Trophoblast cell (in vitro differentiated cells and primary cell): ENCODE measurements around the gene MED20.

Experiments used
- DNase-seq, 2 donors: peaks; one replicate each; pipeline ENCODE4 v3.0.0-alpha.2; 2016
- H2AFZ ChIP-seq: 2 replicates; pipeline ENCODE4 v1.6.1; 2013; ENCODE audit warnings: low read length, moderate library complexity, mild to moderate bottlenecking; ENCODE audit not compliant: insufficient read depth, poor library complexity
- H2AK5ac ChIP-seq: 2 replicates; pipeline ENCODE4 v1.6.1; 2013; ENCODE audit warnings: mild to moderate bottlenecking, low read length
- H2BK120ac ChIP-seq: 2 replicates; pipeline ENCODE4 v1.6.1; 2013; ENCODE audit warnings: low read length, mild to moderate bottlenecking, moderate library complexity; ENCODE audit not compliant: insufficient read depth, poor library complexity
- H2BK12ac ChIP-seq: 2 replicates; pipeline ENCODE4 v1.6.1; 2013; ENCODE audit warnings: mild to moderate bottlenecking, low read length, moderate library complexity
- H2BK5ac ChIP-seq: 2 replicates; pipeline ENCODE4 v1.6.1; 2013; ENCODE audit warnings: low read length, low read depth, moderate library complexity, mild to moderate bottlenecking; ENCODE audit not compliant: poor library complexity
- H3K14ac ChIP-seq: 2 replicates; pipeline ENCODE4 v1.6.1; 2013; ENCODE audit warnings: mild to moderate bottlenecking, low read length
- H3K18ac ChIP-seq: 2 replicates; pipeline ENCODE4 v1.6.1; 2013; ENCODE audit warnings: mild to moderate bottlenecking, low read length
- H3K23ac ChIP-seq: 2 replicates; pipeline ENCODE4 v1.6.1; 2013; ENCODE audit warnings: low read length
- H3K27ac ChIP-seq: 2 replicates; pipeline ENCODE4 v1.5.1; 2013; ENCODE audit warnings: low read depth, mild to moderate bottlenecking, inconsistent platforms, low read length, moderate library complexity
- H3K27me3 ChIP-seq: 2 replicates; pipeline ENCODE4 v1.6.1; 2013; ENCODE audit warnings: inconsistent platforms, mild to moderate bottlenecking, low read length, moderate library complexity; ENCODE audit not compliant: insufficient read depth
- H3K36me3 ChIP-seq, 2 experiments: 1 replicate in 1 of 2; 2 replicates in 1 of 2; pipeline ENCODE4 v1.6.1; 2013; ENCODE audit warnings: low read length in 2 of 2, mild to moderate bottlenecking in 2 of 2, moderate library complexity in 1 of 2; ENCODE audit not compliant: insufficient read depth in 2 of 2, control insufficient read depth in 1 of 2
- H3K4ac ChIP-seq: 2 replicates; pipeline ENCODE4 v1.6.1; 2013; ENCODE audit warnings: low read depth, mild to moderate bottlenecking, low read length, moderate library complexity
- H3K4me1 ChIP-seq, 2 experiments: 1 replicate in 1 of 2; 2 replicates in 1 of 2; pipeline ENCODE4 v1.6.1; 2013; ENCODE audit warnings: low read length in 2 of 2, mild to moderate bottlenecking in 2 of 2, moderate library complexity in 1 of 2; ENCODE audit not compliant: insufficient read depth in 2 of 2, control insufficient read depth in 1 of 2
- H3K4me2 ChIP-seq: 2 replicates; pipeline ENCODE4 v1.6.1; 2013; ENCODE audit warnings: inconsistent platforms, mild to moderate bottlenecking, low read length, moderate library complexity
- H3K4me3 ChIP-seq: 2 replicates; pipeline ENCODE4 v1.5.1; 2013; ENCODE audit warnings: mild to moderate bottlenecking, low read depth, low read length, inconsistent platforms
- H3K79me1 ChIP-seq: one replicate; pipeline ENCODE4 v1.6.1; 2013; ENCODE audit warnings: low read length
- H3K79me2 ChIP-seq: 2 replicates; pipeline ENCODE4 v1.6.1; 2013; ENCODE audit warnings: low read length, mild to moderate bottlenecking; ENCODE audit not compliant: control insufficient read depth, insufficient read depth, poor library complexity
- H3K9ac ChIP-seq: 2 replicates; pipeline ENCODE4 v1.6.1; 2013; ENCODE audit warnings: mild to moderate bottlenecking, low read length
- H3K9me3 ChIP-seq: 2 replicates; pipeline ENCODE4 v1.6.1; 2013; ENCODE audit warnings: low read depth, mild to moderate bottlenecking, control low read depth, inconsistent platforms, low read length; ENCODE audit not compliant: insufficient read depth
- H4K12ac ChIP-seq: 2 replicates; pipeline ENCODE4 v1.6.1; 2013; ENCODE audit warnings: low read depth, mild to moderate bottlenecking, low read length, moderate library complexity
- H4K8ac ChIP-seq: 2 replicates; pipeline ENCODE4 v1.6.1; 2013; ENCODE audit warnings: low read depth, mild to moderate bottlenecking, low read length, moderate library complexity
- H4K91ac ChIP-seq: one replicate; pipeline ENCODE4 v1.6.1; 2013; ENCODE audit warnings: low read depth, mild to moderate bottlenecking, low read length, moderate library complexity
- WGBS: extraction: QIAGEN DNeasy Blood & Tissue Kit; methylation state at CpG from one replicate; pipeline ENCODE4 v1.1.7; 2013; ENCODE audit warnings: missing lambda C conversion rate; ENCODE audit not compliant: insufficient read length, insufficient coverage; ENCODE audit errors: extremely low coverage; 5-methylcytosine and 5-hydroxymethylcytosine counted together

MED20 gene

DNA sequence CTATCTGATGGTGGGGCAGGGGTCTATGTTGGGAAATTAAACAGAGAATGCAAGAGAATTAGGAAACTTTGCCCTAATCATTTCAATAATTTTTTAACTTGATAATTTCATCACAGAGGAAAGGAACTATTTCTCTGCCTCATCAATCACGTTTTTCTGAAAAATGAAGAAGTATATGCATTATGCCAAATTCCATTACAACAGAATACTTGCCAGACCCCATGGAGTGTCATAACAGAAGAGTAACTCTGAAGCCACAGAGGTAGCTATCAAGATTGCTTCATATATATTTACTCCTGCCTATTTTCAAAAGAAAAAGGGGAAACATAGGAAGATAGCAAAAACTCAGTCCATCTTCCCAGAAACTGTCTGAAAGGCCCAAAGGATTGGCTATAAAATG, 20.1 kb downstream of the MED20 start:
- H3K9ac ChIP-seq = no peak overlapping the region
- peaks cover 3 to 18% of the 10 kb centered on the region in 2 experiments for H3K36me3 ChIP-seq
- no peak overlapping the region for H3K4me3 ChIP-seq
- no peaks in the 10 kb centered on the region for H3K4me1 ChIP-seq
- H2BK5ac ChIP-seq = no peak overlapping the region
- no peak overlapping the region for H3K27ac ChIP-seq
- no peaks in the 10 kb centered on the region for H3K9me3 ChIP-seq
- no peak overlapping the region for H3K4me2 ChIP-seq
- no peak overlapping the region for H3K14ac ChIP-seq
- no peak overlapping the region for H2AFZ ChIP-seq
- no peak overlapping the region for H2AK5ac ChIP-seq
- H4K8ac ChIP-seq = no peak overlapping the region
- no CpG with 5 or more reads among the region's 1 CpG for WGBS
- H3K18ac ChIP-seq = no peak overlapping the region
- H2BK12ac ChIP-seq = no peak overlapping the region
- no peaks in the 10 kb centered on the region for H3K79me2 ChIP-seq
- H4K12ac ChIP-seq = no peak overlapping the region
- H3K4ac ChIP-seq = no peak overlapping the region
- H3K27me3 ChIP-seq = no peaks in the 10 kb centered on the region
- H2BK120ac ChIP-seq = no peak overlapping the region
- DNase-seq = no peak
- no peak overlapping the region for H4K91ac ChIP-seq
- H3K23ac ChIP-seq = no peak overlapping the region
- no peaks in the 10 kb centered on the region for H3K79me1 ChIP-seq

DNA sequence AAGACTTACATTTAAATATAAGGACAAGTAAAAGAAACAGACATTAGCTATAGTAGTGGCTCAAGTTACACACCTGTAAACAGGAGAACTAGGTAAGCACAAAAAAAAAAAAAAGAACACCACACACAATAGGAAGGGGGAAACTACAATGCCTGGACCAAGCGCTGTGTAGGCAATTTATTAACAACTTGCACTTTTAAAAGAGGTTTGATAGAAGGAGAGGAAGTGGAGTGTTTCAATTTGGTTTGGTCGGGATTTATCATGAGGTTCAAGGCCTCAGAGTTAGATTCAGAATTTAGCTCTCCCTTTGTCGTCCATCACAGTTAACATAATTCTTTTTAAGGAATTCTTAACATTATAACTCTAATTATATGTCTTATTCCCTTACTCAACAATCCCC, 24.7 kb downstream of the MED20 start:
- WGBS = no CpG with 5 or more reads among the region's 3 CpGs
- Histone ChIP-seq H3K36me3 (peaks cover 2% of the 10 kb centered on the region in 2 experiments), H4K8ac (no peak overlapping the region), H3K9me3 (no peaks in the 10 kb centered on the region), H2AK5ac (no peak overlapping the region), H3K4me3 (no peak overlapping the region), H3K9ac (no peak overlapping the region), H3K79me1 (peaks cover 5% of the 10 kb centered on the region), H2BK12ac (no peak overlapping the region), H3K27me3 (no peaks in the 10 kb centered on the region), H2BK5ac (no peak overlapping the region), H4K91ac (no peak overlapping the region), H2AFZ (no peak overlapping the region), H2BK120ac (no peak overlapping the region), H3K14ac (no peak overlapping the region), H3K4me2 (peak overlapping the region; percentile 97), H3K4me1 (peaks cover 0 to 7% of the 10 kb centered on the region in 2 experiments), H3K23ac (no peak overlapping the region), H4K12ac (no peak overlapping the region), H3K79me2 (no peaks in the 10 kb centered on the region), H3K18ac (no peak overlapping the region), H3K4ac (no peak overlapping the region), H3K27ac (no peak overlapping the region)
- DNase-seq = no peak

DNA sequence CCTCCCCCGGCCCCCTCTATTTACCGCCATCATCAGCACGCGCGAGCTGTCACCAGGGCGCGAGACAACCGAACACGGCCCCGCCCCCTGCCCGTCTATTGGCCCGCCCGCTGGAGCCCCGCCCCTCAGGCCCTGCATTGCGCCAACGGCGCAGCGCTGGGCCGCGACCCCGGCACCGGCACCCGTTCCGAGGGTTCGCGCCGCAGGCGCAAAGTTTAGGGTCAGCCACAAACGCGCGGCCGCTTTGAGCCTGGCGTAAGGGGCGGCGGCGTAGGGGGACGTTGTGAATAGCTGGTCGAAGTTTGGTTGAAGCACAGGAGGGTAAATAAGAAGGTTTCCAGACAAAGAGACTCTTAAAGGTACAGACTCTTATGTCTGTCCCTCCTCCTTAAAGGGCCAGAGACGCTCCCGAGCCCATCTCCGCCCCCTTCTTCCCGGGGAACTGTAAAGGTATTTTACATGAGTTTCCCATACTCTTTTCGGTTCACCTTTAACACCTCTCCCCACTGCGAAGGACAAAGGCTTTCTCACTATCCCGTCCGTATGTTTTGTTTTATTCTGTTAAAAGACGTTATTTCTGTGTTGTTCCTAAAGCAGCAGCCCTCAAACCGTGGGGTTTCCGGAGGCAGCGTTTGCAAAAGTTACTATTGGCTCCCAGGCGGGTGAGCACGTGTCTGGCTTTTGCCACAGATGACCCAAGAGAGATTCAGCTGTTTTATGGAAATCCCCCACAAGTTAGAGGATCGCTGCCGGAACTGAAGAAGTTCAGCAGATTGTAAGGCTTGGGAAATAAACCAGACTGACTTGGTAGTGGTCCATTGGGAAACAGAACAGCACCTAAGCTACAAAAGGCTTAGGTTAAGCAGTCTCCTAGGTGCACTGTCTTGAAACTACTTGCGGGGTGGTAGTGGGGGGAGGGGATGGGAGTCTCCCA, 25.4 kb downstream of the MED20 start, which contains the start of gene USP49:
Gene USP49 (minus strand): TSS at position 76 of the 934 bp plus-strand sequence. CDS start 88,392 bp downstream, outside the sequence.
- H3K9me3 ChIP-seq = no peaks in the 10 kb centered on the region
- DNase-seq = peak; percentile 77 to 79
- peak within 1 kb of the TSS; percentile 63 for H4K8ac ChIP-seq
- peak within 1 kb of the TSS; percentile 66 for H2BK5ac ChIP-seq
- H2AFZ ChIP-seq = peak within 1 kb of the TSS; percentile 66
- peak within 1 kb of the TSS; percentile 6 for H3K4ac ChIP-seq
- H3K27me3 ChIP-seq = no peaks in the 10 kb centered on the region
- H4K91ac ChIP-seq = peak within 1 kb of the TSS; percentile 45
- no peak within 1 kb of the TSS for H2BK12ac ChIP-seq
- no peak within 1 kb of the TSS for H3K23ac ChIP-seq
- H3K4me1 ChIP-seq = peaks cover 0 to 7% of the 10 kb centered on the region in 2 experiments
- peak within 1 kb of the TSS; percentile 67 for H3K27ac ChIP-seq
- peak within 1 kb of the TSS; percentile 89 for H3K4me3 ChIP-seq
- peak within 1 kb of the TSS; percentile 97 for H3K4me2 ChIP-seq
- peaks cover 2% of the 10 kb centered on the region in 2 experiments for H3K36me3 ChIP-seq
- H3K14ac ChIP-seq = peak within 1 kb of the TSS; percentile 39
- peak within 1 kb of the TSS; percentile 78 for H3K9ac ChIP-seq
- H3K79me1 ChIP-seq = peaks cover 5% of the 10 kb centered on the region
- no peak within 1 kb of the TSS for H2AK5ac ChIP-seq
- peak within 1 kb of the TSS; percentile 70 for H2BK120ac ChIP-seq
- no CpG with 5 or more reads among the region's 55 CpGs for WGBS
- peak within 1 kb of the TSS; percentile 40 for H4K12ac ChIP-seq
- H3K79me2 ChIP-seq = no peaks in the 10 kb centered on the region
- no peak within 1 kb of the TSS for H3K18ac ChIP-seq

DNA sequence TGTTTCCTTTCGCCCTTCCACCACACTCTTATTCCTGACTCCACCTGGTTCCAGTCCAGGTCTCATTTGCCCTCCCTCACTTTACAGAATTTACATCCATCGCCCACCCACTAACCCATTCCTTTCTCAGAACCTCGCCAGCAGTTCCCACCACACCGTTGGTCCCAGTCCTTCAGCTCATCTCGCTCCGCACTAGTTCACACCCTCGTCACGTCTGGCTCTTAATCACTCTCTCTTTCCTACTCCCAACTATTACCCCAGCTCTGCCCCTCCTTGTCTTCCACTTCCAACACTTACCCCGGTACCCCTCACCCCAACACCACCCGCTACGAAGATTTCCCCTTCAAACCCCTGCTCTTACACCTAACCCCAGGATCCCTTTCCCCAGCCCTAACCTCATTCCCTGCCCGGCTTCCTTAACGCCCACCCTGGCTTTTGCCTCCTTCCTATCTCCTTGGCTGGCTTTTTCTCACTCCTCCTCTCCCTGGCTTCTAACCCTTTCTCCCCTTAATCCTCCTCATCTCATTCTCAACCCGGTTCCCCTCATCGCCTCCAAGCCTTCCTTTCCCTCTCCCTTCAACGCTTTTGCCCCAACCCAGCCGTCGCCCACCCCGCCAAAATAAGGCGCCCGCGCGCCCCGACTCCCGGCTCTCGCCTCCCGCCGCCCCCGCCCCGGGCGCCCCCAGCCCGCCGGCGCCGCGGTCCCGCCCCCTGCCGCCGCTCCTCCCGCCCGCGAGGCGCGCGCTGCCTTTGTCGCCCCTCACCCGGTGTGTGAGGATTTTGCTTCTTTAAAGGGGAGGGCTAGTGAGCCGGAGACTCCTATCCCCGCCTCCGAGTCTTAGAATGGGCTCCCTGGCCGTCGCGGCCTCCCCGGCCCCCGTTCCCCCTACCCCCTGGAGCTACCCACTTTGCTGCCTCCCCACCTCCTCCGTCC, 26.3 kb downstream of the MED20 start:
- Histone ChIP-seq H3K79me2 (no peaks in the 10 kb centered on the region), H3K4me3 (peak overlapping the region; percentile 89), H3K36me3 (peaks cover 0 to 1% of the 10 kb centered on the region in 2 experiments), H2AK5ac (no peak overlapping the region), H3K23ac (no peak overlapping the region), H2BK120ac (peak overlapping the region; percentile 20), H3K27ac (no peak overlapping the region), H3K4me2 (peak overlapping the region; percentile 87), H3K18ac (no peak overlapping the region), H3K14ac (peak overlapping the region; percentile 5), H3K4me1 (peaks cover 0 to 7% of the 10 kb centered on the region in 2 experiments), H3K4ac (peak overlapping the region; percentile 6), H4K91ac (peak overlapping the region; percentile 45), H3K9me3 (no peaks in the 10 kb centered on the region), H3K79me1 (peaks cover 5% of the 10 kb centered on the region), H2AFZ (peak overlapping the region; percentile 37), H4K8ac (peak overlapping the region; percentile 1), H2BK12ac (no peak overlapping the region), H2BK5ac (no peak overlapping the region), H3K9ac (peak overlapping the region; percentile 6), H4K12ac (peak overlapping the region; percentile 9), H3K27me3 (no peaks in the 10 kb centered on the region)
- DNase-seq = peak in 1 of 2 donors; percentile 3
- no CpG with 5 or more reads among the region's 56 CpGs for WGBS
